Activated T-helper 1 cell treated with Interleukin-2 at 50 U/mL for 16 hours (primary cell): ENCODE data around the gene WNT16.

ENCODE experiments used
- DNase-seq: peaks from one replicate; pipeline ENCODE4 v3.0.0-alpha.2; 2020; ENCODE audit warnings: low read depth

Gene WNT16

DNA sequence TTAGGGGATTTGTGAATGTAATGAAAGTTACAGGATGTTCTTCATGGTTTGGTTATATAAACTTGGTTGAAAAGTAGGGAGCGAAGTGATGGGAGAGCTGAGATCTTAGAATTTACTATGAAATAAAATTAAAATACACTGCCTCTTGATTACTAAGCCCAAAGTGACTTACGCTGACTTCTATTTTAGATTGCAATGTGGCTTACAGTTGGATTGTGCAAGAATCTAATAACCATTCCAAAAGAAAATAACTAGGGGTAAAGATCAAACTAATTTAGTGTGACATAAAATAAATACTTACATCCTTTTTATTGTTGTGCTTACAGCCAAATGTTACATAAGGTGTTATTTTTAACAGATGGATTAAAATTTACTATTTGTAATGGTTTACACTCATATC lies 15.3 kb downstream of the WNT16 start:
- no peak for DNase-seq

- DNase-seq, result no peak
Observed at GRCh38 chr7:121344497-121344896, 15.7 kb downstream of the WNT16 start.

- DNase-seq, result no peak
Observed at GRCh38 chr7:121351682-121352081, 22.9 kb downstream of the WNT16 start.

GRCh38 chr7:121352323-121352722 lies 23.5 kb downstream of the WNT16 start:
- no peak for DNase-seq

DNA sequence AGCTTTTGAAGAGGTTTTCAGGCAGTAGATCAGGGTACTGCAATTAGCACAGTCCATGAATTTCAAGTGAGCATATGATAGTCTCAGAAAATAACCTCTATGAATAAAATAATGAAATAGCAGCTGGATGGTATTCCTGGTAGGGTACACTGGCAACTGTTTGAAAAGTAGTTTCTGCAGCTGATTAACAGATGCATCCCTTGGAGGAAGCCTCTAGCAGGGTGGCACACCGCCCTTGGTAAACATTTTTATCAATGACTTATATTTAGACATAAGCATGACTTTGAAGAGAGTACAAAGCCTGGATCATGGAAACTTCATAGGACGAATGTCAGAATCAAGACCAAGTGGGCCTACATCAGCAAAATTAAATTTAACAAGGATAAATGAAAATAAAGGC lies 26.8 kb downstream of the WNT16 start:
- no peak for DNase-seq

GRCh38 chr7:121360564-121360963 lies 31.8 kb downstream of the WNT16 start:
- no peak for DNase-seq

GRCh38 chr7:121366852-121367431 lies 38.1 kb downstream of the WNT16 start:
- DNase-seq, result no peak

DNA sequence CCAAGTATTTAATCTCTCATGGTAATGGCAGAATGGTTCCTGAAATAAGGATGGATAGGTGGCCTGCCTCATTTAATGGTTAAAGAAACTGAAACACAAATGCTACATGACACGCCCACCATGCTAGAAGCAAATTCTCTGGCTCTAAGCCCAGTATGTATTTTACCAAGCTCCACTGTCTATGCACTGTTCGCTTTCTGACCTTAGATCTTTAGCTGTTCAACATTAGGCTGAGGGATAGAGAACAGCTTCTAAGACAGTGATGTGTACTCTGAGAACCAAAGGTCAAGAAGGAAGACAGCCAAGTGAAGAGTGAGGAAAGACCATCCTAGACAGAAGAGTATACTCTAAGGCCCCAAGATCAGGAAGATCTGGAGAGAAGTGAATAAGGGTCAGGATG lies 40.7 kb downstream of the WNT16 start:
- DNase-seq, result no peak

DNA sequence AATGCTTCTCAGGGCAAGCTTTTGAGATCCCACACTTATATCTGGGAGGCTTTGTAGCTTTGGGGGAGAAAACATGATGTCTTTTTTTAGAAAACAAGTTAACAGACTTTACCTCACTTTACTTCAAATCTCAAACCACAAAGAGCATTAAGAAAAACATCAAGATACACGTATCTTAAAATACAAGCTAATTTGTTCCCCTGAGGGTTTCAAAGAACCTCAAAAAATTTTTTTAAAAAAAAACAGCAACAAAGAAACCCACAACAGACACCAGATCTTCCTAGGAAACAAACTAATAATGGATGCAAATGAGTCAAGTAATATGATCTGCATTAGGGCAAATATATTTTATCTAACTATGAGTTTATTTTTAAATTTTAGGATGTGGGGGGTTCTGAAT lies 42.6 kb downstream of the WNT16 start:
- DNase-seq, result no peak

- no peak for DNase-seq
Observed at GRCh38 chr7:121371883-121372282, 43.1 kb downstream of the WNT16 start.

- no peak for DNase-seq
Observed at GRCh38 chr7:121372376-121373010, 43.7 kb downstream of the WNT16 start.

DNA sequence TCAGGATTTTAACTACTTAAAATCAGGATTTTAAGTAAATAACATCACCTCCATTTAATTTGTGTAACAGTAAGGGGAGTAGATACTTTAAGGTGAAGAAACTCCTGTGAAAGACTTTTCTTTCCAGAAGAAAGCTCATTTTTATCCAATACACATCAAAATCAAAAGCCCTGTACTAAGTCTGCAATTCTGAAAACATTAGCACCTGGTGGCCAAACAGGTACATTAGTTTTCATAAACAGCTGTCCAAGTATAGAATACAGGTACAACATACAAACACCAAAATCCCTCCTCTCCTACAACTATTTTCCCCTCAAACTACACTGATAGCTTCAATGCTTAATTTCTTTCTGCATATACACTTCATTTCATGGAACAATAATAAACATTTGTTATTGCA lies 44.4 kb downstream of the WNT16 start:
- DNase-seq, result no peak

DNA sequence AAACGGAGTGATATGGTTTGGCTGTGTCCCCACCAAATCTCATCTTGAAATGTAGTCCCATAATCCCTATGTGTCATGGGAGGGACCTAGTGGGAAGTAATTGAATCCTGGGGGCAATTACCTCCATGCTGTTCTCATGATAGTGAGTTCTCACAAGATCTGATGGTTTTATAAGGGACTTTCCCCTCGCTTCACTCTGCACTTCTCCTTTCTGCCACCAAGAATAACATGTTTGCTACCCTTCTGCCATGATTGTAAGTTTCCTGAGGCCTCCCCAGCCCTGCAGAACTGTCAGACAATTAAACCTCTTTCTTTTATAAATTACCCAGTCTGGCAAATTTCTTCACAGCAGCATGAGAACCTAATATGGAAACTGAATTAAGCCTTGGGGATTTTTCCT lies 48.2 kb downstream of the WNT16 start:
- DNase-seq, result no peak

- DNase-seq, result no peak
Observed at GRCh38 chr7:121379930-121380329, 51.1 kb downstream of the WNT16 start.

DNA sequence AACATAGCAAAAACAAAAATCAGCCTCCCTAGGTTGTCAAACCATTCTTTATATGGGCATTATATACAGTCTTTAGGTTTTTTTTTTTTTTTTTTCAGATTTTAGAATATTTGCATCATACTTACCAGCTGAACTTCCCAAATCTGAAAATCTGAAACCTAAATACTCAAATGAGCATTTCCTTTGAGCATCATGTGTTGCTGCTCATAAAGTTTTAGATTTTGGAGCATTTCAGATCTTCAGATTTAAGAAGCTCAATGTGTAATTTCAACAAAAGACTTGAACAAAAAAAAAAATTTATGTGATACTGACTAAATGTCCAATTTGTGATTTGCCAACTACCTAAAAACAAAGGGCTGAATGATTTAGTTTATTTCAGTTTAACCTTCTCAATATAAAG lies 53.7 kb downstream of the WNT16 start:
- DNase-seq, result no peak

DNA sequence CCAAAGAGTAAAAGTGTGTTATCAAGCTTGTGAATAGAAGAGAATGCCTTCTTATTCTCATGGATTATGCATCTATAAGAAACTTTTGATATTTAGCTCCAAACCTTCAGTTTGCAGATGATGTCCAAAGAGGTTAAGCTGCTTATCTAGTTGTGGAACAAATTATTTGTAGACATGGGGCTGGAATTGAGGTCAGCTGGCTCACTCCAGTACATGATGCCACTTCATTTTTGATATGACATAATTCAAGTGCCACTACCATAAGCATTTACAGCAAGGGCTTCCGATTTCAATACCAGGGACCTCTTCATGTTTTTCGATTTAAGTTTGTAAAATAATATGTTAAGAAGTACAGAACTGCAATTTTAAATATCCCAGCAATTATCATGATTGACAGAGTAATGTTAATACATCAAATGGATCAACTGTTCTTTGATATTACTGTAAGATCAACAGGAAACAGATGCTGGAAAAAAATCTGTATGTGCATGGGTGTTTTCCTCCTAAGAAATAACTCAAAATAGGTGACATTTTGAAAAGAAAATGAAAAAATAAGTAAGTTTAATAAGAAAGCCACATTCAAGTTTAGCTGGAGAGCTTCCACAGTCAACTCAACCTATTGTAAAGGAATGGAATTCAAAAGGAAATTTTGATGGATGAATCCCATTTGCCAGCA lies 54.6 kb downstream of the WNT16 start:
- DNase-seq, result no peak

GRCh38 chr7:121384265-121384664 lies 55.5 kb downstream of the WNT16 start:
- no peak for DNase-seq

DNA sequence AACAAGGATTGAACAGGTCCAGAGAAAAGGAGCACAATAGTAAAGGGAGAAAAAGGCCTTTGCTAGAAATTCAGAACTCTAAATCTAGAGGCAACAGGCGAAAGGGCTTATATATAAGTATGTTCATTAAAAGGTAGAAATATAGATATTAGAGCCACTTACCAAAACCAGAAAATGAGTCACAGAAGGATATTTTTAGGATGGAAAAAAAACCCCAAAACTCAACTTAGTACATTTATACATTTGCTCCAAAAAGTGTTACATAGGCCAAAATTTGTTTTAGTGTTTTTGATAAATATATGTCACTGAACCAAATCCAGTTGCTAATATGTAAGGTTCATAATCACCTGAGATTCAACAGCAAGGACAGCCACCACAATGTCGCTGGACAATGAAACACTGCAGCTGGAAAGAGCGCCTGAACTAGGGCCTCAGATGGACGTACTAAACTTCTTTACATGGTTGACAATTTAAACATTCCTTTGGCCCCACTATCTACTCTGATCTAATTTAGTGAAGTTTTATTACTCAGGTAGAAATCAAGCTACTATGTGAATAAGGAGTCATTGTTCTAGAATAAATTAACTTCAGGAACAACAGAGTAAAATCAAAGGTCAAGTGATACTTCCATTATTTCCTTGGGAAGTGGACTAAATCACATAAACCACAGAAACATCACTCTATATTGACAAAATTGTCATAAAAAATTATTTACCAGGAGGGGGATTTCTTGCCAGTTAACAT lies 56.4 kb downstream of the WNT16 start:
- DNase-seq, result no peak

DNA sequence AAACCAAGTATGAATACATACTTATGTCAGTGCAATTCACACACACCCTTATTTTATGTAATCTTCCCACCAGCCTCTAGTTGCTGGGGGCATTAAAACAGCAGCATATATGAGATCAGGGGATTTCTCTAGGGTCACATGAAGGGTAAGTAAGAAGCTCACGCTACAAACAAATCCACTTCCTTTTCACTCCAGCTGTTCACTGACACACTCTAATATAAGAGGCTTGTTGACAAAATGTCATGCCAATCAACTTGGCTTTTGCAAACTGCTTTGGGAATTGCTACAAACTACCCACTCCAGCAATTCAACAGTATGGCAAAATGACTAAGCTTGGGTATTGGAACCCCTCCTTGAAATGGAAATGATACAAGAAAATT lies 57.0 kb downstream of the WNT16 start:
- no peak for DNase-seq

DNA sequence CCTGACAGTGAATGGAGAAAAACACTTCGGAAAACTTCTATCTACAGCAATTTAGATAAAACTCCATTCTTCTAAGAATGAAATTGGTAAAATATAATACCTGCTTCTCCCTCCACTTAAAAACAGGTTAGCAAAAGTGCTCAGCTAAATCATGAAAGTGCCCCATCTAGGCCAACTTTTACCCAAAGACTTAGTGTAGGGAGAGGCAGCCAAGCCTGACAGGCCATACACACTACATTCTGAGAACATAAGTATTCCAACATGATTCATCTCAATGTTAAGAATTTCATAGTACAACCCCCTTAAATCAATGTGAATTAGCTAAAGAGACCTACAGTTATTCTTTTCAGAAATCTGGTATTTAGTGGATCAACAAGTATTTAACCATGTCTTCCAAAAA lies 60.1 kb downstream of the WNT16 start:
- DNase-seq, result no peak

- DNase-seq, result no peak
Observed at GRCh38 chr7:121390109-121390508, 61.3 kb downstream of the WNT16 start.

DNA sequence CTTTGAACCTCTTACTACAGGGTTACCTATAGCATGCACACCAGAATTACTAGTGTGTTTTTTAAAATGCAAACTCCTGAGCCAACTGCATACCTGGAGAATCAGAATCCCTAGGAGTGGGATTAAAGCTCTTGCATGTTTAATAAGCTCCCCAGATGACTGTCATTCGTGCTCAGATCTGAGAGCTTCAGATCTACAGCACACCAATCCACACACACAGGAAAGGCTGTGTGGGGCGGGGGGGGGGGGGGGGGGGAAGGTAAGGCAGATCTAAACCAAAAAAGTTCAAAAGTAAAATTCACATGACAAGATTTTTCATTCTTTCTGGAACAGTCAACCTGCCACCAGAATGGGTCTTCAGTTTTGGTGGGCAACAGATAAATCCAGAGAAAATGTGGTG lies 61.8 kb downstream of the WNT16 start:
- no peak for DNase-seq
